Spleen (tissue), 7 donors: ENCODE data around the gene GIPC3.

Experiments
- POLR2A ChIP-seq, 3 donors: fragments of 450-650 bp; IDR thresholded peaks; one replicate each; pipeline ENCODE4 v1.5.1; 2017; ENCODE audit warnings: antibody characterized with exemption in 3 of 3, mild to moderate bottlenecking in 1 of 3
- POLR2AphosphoS5 ChIP-seq, 3 donors: sonication (generic); formaldehyde crosslinking; IDR thresholded peaks; one replicate each; pipeline ENCODE4 v1.5.1; 2017; ENCODE audit warnings: antibody characterized with exemption in 3 of 3
- TF ChIP-seq, protein P1 (sequence below), 11 experiments: fragments of 200-600 bp in 7 of 11; fragments of 450-650 bp in 4 of 11; sonication (generic) in 4 of 11; IDR thresholded peaks in 8 of 11; conservative IDR thresholded peaks in 3 of 11; 1 replicate in 7 of 11; 2 replicates in 4 of 11; pipeline versions ENCODE4 v1.4.0 to v1.8.0; 2016 to 2021; ENCODE audit warnings: antibody characterized with exemption in 11 of 11, inconsistent platforms in 4 of 11, mild to moderate bottlenecking in 1 of 11
- donor health status: DM: no; HTN: no; CAD: no; lungs with moderate emphysema.
- donor health status: DM: no; HTN: no; CAD: no.
- donor health status: DM: no; HTN: no; CAD: no.

DNA sequence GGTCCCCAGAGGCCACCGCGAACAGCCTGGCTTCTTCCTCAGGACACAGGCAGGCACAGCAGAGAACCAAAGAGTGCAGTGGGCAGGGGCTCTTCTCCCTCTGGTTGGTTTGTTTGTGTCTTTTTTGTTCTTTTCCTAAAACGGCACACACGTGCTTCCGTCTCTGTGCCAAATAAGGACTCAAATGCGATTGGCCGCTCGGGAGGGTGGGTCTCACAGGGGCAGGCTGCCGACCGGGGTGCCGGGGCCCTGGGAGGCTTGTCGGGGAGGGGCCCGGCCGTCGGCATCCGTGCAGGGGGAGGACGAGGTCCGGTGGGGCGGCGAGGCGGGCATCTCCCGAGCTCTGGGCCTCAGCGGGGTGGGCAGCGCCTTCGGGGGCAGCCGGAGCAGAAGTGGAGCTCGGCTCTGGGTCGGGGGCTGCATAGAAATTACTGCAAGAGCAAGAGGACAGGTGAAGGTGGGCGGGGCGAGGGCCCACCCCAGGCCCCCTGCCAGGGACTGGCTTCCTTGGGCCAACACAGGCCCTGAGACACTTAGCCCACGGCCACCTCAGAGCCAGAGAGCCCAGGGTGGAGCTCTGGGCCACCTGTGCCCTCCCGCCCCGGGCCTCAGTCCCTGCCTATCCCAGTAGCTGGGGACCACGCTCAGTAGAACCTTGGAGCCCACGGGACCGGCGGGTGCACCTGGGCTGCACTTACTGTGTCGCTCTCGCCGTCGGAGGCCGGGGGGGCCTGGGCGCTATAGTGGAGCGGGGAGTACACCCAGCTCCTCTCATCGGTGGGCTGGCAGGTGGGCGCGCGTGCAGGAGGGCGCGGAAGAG, 47.7 kb downstream of the GIPC3 start:
- TF ChIP-seq, protein P1, sequence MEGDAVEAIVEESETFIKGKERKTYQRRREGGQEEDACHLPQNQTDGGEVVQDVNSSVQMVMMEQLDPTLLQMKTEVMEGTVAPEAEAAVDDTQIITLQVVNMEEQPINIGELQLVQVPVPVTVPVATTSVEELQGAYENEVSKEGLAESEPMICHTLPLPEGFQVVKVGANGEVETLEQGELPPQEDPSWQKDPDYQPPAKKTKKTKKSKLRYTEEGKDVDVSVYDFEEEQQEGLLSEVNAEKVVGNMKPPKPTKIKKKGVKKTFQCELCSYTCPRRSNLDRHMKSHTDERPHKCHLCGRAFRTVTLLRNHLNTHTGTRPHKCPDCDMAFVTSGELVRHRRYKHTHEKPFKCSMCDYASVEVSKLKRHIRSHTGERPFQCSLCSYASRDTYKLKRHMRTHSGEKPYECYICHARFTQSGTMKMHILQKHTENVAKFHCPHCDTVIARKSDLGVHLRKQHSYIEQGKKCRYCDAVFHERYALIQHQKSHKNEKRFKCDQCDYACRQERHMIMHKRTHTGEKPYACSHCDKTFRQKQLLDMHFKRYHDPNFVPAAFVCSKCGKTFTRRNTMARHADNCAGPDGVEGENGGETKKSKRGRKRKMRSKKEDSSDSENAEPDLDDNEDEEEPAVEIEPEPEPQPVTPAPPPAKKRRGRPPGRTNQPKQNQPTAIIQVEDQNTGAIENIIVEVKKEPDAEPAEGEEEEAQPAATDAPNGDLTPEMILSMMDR (IDR thresholded peaks at IDR 0.05 in 8 of 11, conservative IDR thresholded peaks at IDR 0.05 in 3 of 11) = no peak
- no peak for TF ChIP-seq POLR2A (IDR thresholded peaks at IDR 0.05)
- TF ChIP-seq POLR2AphosphoS5 (IDR thresholded peaks at IDR 0.05) = peak in 1 of 3 donors; percentile 23
